NCI-H1092 treated with DMSO at 0.1 percent for 48 hours (cell line): ENCODE results near the gene DLG3.
"Not testable (repeated sequence)": the region's sequence is repeated elsewhere in the genome, so short reads cannot be mapped to it uniquely, and the experiment has no call there.

Experiments
- DNase-seq: peaks from one replicate; lab custom pipeline; 2025; lab: John Stamatoyannopoulos, UW

Gene DLG3

GRCh38 chrX:70476934-70477733 lies 32.5 kb downstream of the DLG3 start:
- DNase-seq = no peak

GRCh38 chrX:70477734-70478075 lies 33.1 kb downstream of the DLG3 start:
- DNase-seq = no peak

GRCh38 chrX:70478526-70479245 lies 34.1 kb downstream of the DLG3 start:
- no peak for DNase-seq

GRCh38 chrX:70479247-70479921 lies 34.7 kb downstream of the DLG3 start:
- DNase-seq = no peak

- no peak for DNase-seq
Measured at GRCh38 chrX:70479922-70480659, 35.5 kb downstream of the DLG3 start.

GRCh38 chrX:70480660-70481018 lies 36.0 kb downstream of the DLG3 start:
- no peak for DNase-seq

- no peak for DNase-seq
Measured at GRCh38 chrX:70481471-70482270, 37.0 kb downstream of the DLG3 start.

- no peak for DNase-seq
Measured at GRCh38 chrX:70482300-70482699, 37.7 kb downstream of the DLG3 start.

- DNase-seq = no peak
Measured at GRCh38 chrX:70485466-70485865, 40.8 kb downstream of the DLG3 start.

GRCh38 chrX:70488856-70489255 lies 44.2 kb downstream of the DLG3 start:
- DNase-seq = no peak

- no peak for DNase-seq
Measured at GRCh38 chrX:70494441-70494840, 49.8 kb downstream of the DLG3 start.

- no peak for DNase-seq
Measured at GRCh38 chrX:70496491-70496890, 51.9 kb downstream of the DLG3 start.

GRCh38 chrX:70497026-70497425 lies 52.4 kb downstream of the DLG3 start:
- DNase-seq = no peak

- no peak for DNase-seq
Measured at GRCh38 chrX:70498129-70498528, 53.5 kb downstream of the DLG3 start.

- DNase-seq = no peak
Measured at GRCh38 chrX:70500826-70501225, 56.2 kb downstream of the DLG3 start.

GRCh38 chrX:70504772-70505450 lies 60.3 kb downstream of the DLG3 start:
- no peak for DNase-seq

- DNase-seq = no peak
Measured at GRCh38 chrX:70505451-70505841, 60.8 kb downstream of the DLG3 start.

GRCh38 chrX:70508296-70508911 lies 63.8 kb downstream of the DLG3 start:
- DNase-seq = no peak

GRCh38 chrX:70509078-70509477 lies 64.4 kb downstream of the DLG3 start:
- no peak for DNase-seq

GRCh38 chrX:70515270-70515669 lies 70.6 kb downstream of the DLG3 start:
- not testable (repeated sequence) for DNase-seq

GRCh38 chrX:70515692-70516091 lies 71.1 kb downstream of the DLG3 start:
- DNase-seq = not testable (repeated sequence)
